Spinal cord (tissue), 10 donors: ENCODE measurements around the gene EPN3. TPM values are rescaled to one million over a fixed set of nuclear protein-coding genes. Genes with fewer than 3 reads are reported as not detected.

Source experiments
- DNase-seq, 6 donors: peaks; one replicate each; pipeline versions ENCODE4 v3.0.0 to v3.0.0-alpha.2; 2013 to 2015; ENCODE audit warnings: low spot score in 6 of 6, low read depth in 4 of 6
- H3K27ac ChIP-seq: one replicate; pipeline ENCODE4 v1.5.1; 2013; ENCODE audit warnings: low read depth, low read length, control low read depth
- H3K27me3 ChIP-seq: one replicate; pipeline ENCODE4 v1.6.1; 2013; ENCODE audit warnings: low read length; ENCODE audit not compliant: control insufficient read depth, insufficient read depth
- H3K36me3 ChIP-seq: one replicate; pipeline ENCODE4 v1.6.1; 2013; ENCODE audit warnings: low read length; ENCODE audit not compliant: control insufficient read depth, insufficient read depth
- H3K4me1 ChIP-seq: one replicate; pipeline ENCODE4 v1.6.1; 2013; ENCODE audit warnings: low read length; ENCODE audit not compliant: control insufficient read depth, insufficient read depth
- H3K4me3 ChIP-seq: one replicate; pipeline ENCODE4 v1.5.1; 2013; ENCODE audit warnings: low read depth, low read length, control low read depth
- H3K9me3 ChIP-seq: one replicate; pipeline ENCODE4 v1.6.1; 2013; ENCODE audit warnings: low read length; ENCODE audit not compliant: control insufficient read depth, insufficient read depth
- WGBS: methylation state at CpG from one replicate; pipeline ENCODE4 v1.1.5; 2013; ENCODE audit warnings: missing lambda C conversion rate; ENCODE audit not compliant: insufficient coverage; 5-methylcytosine and 5-hydroxymethylcytosine counted together
- polyA plus RNA-seq, 2 donors: library from polyadenylated mRNA; unstranded; fragments of 120-200 nt; gene quantifications; one replicate each; pipeline ENCODE4 v1.2.1, GENCODE V29; 2013; ENCODE audit not compliant: insufficient read length in 2 of 2
- total RNA-seq, 2 donors: library from RNA; depleted of rRNA in 1 of 2; stranded (reverse); fragments of 120-200 nt in 1 of 2; fragments of >200 nt in 1 of 2; gene quantifications; one replicate each; pipeline versions ENCODE4 v1.2.3 to v1.2.4, GENCODE V29; 2013 to 2014
- donor health status: healthy.

The EPN3 gene
- total and polyA plus RNA-seq, 4 donors = 0.39 to 3.7 (median 1.5) TPM

DNA sequence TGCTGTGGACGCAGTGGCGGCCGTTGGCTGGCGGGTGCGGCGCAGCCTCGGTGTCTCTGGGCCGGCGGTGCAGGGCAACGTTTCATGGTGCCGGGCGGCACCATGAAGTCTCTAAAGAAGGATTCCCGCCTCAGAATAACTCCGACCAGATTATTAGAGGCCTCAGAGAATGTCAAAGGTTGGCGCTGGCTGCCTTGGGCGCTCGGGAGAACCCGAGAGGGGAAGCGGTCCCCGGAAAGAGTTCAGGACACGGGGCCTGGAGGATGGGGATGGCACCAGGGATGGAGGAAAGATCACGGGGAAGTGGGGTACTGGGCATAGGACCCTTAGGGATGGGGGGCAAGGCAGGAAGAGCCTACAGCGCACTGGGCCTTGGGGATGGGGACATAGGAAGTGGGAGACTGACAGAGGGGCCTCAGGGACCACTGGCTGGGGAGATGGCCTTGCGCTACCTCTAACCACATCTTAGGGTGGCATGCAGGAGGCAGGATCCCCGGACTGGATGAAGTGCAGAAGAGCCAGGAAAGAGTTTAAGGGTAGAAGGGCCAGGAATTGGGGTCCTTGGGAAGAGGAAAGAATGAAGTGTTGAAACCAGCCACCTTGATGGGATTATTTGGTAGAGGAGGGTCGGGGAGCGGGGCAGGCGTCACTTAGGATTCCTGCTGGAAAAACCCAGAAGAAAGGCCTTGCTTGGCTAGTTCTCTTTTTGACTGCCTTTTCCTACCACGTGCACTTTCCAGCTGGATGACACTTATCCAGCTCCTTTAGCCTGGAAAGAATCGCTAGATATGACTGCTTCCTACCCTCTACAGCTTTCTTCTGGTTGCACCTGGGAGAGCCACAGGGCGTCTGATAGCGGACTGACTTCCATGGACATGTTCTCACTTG is 23.7 kb upstream of the EPN3 start:
- Histone ChIP-seq H3K4me3 (peak overlapping the region; percentile 62), H3K9me3 (no peaks in the 10 kb centered on the region), H3K27ac (peak overlapping the region; percentile 69), H3K27me3 (no peaks in the 10 kb centered on the region), H3K4me1 (peaks cover 22% of the 10 kb centered on the region), H3K36me3 (no peaks in the 10 kb centered on the region)
- 25% methylated on average over 32 of the region's 32 CpGs for WGBS
- peak in 1 of 6 donors; percentile 9 for DNase-seq

- Histone ChIP-seq H3K9me3 (no peaks in the 10 kb centered on the region), H3K27ac (no peak overlapping the region), H3K4me3 (no peak overlapping the region), H3K27me3 (no peaks in the 10 kb centered on the region), H3K4me1 (peaks cover 28% of the 10 kb centered on the region), H3K36me3 (no peaks in the 10 kb centered on the region)
- no peak for DNase-seq
- WGBS = 40% methylated on average over 3 of the region's 3 CpGs
Measured at GRCh38 chr17:50511058-50511457, 21.5 kb upstream of the EPN3 start.

DNA sequence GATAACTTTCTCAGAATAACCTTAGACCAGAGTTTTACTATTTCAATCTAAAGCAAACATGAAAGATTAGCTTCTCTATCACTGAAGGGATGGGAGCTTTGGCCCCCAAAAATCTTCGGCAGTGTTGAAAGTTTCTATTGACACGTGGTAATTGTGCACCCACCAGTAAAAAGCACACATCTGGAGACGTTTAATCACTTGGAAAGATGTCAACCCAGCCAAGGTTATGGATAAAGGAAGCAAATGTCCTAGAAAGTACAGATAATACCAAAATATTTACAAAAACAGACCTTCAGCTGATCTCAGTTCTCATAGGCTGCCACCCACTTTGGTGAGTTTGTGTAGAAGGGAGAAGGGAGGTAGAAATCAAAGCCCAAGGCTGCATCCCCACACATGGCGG is 19.0 kb upstream of the EPN3 start:
- no CpG with 5 or more reads among the region's 4 CpGs for WGBS
- Histone ChIP-seq H3K4me1 (peaks cover 27% of the 10 kb centered on the region), H3K4me3 (no peak overlapping the region), H3K9me3 (no peaks in the 10 kb centered on the region), H3K36me3 (no peaks in the 10 kb centered on the region), H3K27me3 (no peaks in the 10 kb centered on the region), H3K27ac (no peak overlapping the region)
- DNase-seq = no peak

DNA sequence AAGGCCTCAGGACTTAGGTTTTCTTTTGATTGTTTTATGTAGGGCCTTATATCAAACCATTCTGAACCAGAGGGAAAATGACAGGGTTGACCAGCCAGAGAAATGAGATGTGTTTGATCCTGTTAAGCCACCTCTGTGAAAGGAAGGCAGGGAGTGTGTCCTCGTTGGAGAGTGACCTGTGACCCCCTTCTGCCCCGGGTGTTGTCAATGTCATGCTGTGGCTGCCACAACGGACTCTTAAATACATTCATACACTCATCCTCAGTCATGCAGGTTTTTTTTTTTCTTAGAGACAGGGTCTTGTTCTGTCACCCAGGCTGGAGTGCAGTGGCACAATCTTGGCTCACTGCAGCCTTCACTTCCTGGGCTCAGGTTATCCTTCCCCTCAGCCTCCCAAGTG is 18.1 kb upstream of the EPN3 start:
- Histone ChIP-seq H3K27ac (no peak overlapping the region), H3K36me3 (no peaks in the 10 kb centered on the region), H3K9me3 (no peaks in the 10 kb centered on the region), H3K4me3 (no peak overlapping the region), H3K27me3 (no peaks in the 10 kb centered on the region), H3K4me1 (peaks cover 23% of the 10 kb centered on the region)
- WGBS = 24% methylated on average over 2 of the region's 3 CpGs
- no peak for DNase-seq

DNA sequence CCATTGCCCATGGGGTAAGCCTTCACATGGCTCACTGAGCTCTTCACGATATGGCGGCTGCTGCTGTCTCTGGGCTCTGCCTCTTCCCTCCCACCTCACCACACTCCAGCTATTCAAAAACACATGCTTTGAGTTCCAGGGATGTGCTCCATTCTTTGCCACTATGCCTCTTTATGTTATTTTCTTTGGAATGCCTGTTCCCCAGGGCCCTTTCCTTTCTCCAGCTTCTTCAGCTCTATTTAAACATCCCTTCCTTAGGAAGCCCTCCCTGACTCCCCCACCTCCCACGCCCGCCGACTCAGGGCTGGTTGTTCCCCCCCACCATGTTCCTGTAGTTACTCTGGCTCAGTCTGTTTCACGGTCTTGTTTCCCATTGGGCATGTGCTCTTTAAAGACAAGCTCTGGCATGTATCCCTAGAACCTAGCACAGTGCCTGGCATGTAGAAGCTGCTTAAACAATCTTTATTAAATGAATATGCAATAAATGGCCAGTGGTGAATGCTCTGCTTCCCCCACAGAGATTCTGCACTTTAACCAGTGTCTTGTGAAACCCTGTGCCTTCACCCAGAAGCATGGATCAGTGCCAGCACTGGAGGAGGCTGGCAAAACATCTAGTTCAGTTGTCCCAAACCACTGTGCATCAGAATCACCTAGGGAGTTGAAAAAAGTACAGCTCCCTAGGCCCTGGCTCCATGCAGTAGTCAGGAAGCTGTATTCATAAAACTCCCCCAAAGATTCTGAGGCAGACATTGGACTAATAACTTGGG is 17.4 kb upstream of the EPN3 start:
- H3K4me1 ChIP-seq = peaks cover 17% of the 10 kb centered on the region
- no peak overlapping the region for H3K27ac ChIP-seq
- DNase-seq = peak in 1 of 6 donors; percentile 38
- H3K4me3 ChIP-seq = no peak overlapping the region
- no peaks in the 10 kb centered on the region for H3K27me3 ChIP-seq
- 36% methylated on average over 5 of the region's 6 CpGs for WGBS
- H3K36me3 ChIP-seq = no peaks in the 10 kb centered on the region
- no peaks in the 10 kb centered on the region for H3K9me3 ChIP-seq

GRCh38 chr17:50517011-50517410 is 15.5 kb upstream of the EPN3 start:
- H3K9me3 ChIP-seq = no peaks in the 10 kb centered on the region
- DNase-seq = no peak
- no peaks in the 10 kb centered on the region for H3K36me3 ChIP-seq
- no peak overlapping the region for H3K27ac ChIP-seq
- H3K4me1 ChIP-seq = peaks cover 17% of the 10 kb centered on the region
- 93% methylated on average over 3 of the region's 4 CpGs for WGBS
- no peaks in the 10 kb centered on the region for H3K27me3 ChIP-seq
- no peak overlapping the region for H3K4me3 ChIP-seq

- Histone ChIP-seq H3K4me3 (no peak overlapping the region), H3K4me1 (peaks cover 17% of the 10 kb centered on the region), H3K36me3 (no peaks in the 10 kb centered on the region), H3K9me3 (no peaks in the 10 kb centered on the region), H3K27ac (peak overlapping the region; percentile 40), H3K27me3 (no peaks in the 10 kb centered on the region)
- no peak for DNase-seq
- WGBS = 78% methylated on average over 7 of the region's 8 CpGs
Measured at GRCh38 chr17:50517504-50518383, 14.8 kb upstream of the EPN3 start.

- Histone ChIP-seq H3K27ac (peak overlapping the region; percentile 40), H3K27me3 (no peaks in the 10 kb centered on the region), H3K4me1 (peaks cover 17% of the 10 kb centered on the region), H3K9me3 (no peaks in the 10 kb centered on the region), H3K4me3 (no peak overlapping the region), H3K36me3 (no peaks in the 10 kb centered on the region)
- peak in 1 of 6 donors; percentile 29 for DNase-seq
- 62% methylated on average over 11 of the region's 13 CpGs for WGBS
Measured at GRCh38 chr17:50518384-50519023, 14.0 kb upstream of the EPN3 start.
